IMR-90 (cell line): ENCODE measurements around the gene PAPLN.
A peak's percentile ranks its signal among the peaks of the same experiment; 100 is the strongest.

Source experiments
- CTCF ChIP-seq: conservative IDR thresholded peaks from 2 replicates; pipeline ENCODE4 v1.5.1; 2012; ENCODE audit warnings: mild to moderate bottlenecking, low read depth, low read length, improper control_type of control experiment
- FOS ChIP-seq: fragments of 150-350 bp; IDR thresholded peaks from 2 replicates; pipeline ENCODE4 v1.6.1; 2016; ENCODE audit warnings: low read depth, low read length
- MXI1 ChIP-seq: IDR thresholded peaks from 2 replicates; pipeline ENCODE4 v1.6.1; 2012; ENCODE audit warnings: low read depth, mild to moderate bottlenecking, low read length, moderate library complexity, borderline replicate concordance
- POLR2A ChIP-seq: IDR thresholded peaks from 2 replicates; pipeline ENCODE4 v1.6.1; 2012; ENCODE audit warnings: mild to moderate bottlenecking, low read depth, low read length
- RFX5 ChIP-seq: IDR thresholded peaks from 2 replicates; pipeline ENCODE4 v1.8.0; 2012; ENCODE audit warnings: low read depth, mild to moderate bottlenecking, low read length, moderate library complexity
- USF2 ChIP-seq: fragments of 150-350 bp; IDR thresholded peaks from 2 replicates; pipeline ENCODE4 v1.6.1; 2017; ENCODE audit warnings: mild to moderate bottlenecking, antibody characterized with exemption, low read length, low read depth

GRCh38 chr14:73238424-73238852, 1.1 kb downstream of the PAPLN start:
- TF ChIP-seq MXI1, result no peak
- TF ChIP-seq CTCF, result no peak
- TF ChIP-seq RFX5, result no peak
- TF ChIP-seq POLR2A, result no peak
- no peak for TF ChIP-seq USF2
- peak; percentile 51; the same call in 1 of the 2 replicates for TF ChIP-seq FOS
